CD4-positive, alpha-beta T cell treated with Interleukin-17A for 4 hours (primary cell): Measurements from ENCODE around the gene ADAMTS10.
"Not testable (repeated sequence)": the region's sequence is repeated elsewhere in the genome, so short reads cannot be mapped to it uniquely, and the experiment has no call there.

ENCODE experiments used
- DNase-seq: peaks from one replicate; pipeline ENCODE4 v3.0.0-alpha.2; 2020; ENCODE audit warnings: mixed read lengths

Gene ADAMTS10

GRCh38 chr19:8557642-8558238, 52.8 kb downstream of the ADAMTS10 start:
- DNase-seq = no peak

DNA sequence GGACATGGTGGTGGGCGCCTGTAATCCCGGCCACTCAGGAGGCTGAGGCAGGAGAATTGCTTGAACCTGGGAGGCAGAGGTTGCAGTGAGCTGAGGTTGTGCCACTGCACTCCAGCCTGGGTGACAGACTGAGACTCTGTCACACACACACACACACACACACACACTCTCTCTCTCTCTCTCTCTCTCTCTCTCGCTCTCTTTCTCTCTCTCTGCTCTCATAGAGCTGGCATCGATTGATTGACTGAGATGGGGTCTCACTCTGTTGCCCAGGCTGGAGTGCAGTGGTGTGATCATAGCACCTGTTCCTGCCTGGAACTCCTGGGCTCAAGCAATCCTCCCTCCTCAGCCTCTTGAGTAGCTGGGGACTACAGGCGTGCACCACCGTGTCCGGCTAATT, 56.8 kb downstream of the ADAMTS10 start:
- DNase-seq = not testable (repeated sequence)

DNA sequence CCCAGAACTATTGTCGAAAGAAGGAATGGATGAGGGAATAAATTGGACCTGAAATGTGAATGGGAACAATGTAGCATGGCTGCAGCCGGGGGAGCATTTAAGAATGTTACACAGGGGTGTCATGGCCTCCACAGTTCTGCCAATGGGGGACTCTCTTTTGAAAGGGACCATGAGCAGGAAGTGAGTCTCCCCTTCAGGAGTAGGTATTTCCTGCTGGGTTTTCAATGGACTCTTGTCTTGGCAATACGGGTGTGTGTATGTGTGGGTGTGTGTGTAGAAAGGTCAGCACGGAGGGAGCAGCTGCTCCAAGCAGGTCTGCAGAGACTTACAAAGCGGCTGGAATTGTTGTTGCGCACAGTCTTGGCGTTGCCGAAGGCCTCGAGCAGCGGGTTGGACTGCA, 57.7 kb downstream of the ADAMTS10 start:
- no peak for DNase-seq

GRCh38 chr19:8550070-8550469, 60.4 kb downstream of the ADAMTS10 start:
- DNase-seq = no peak

GRCh38 chr19:8545743-8546142, 64.8 kb downstream of the ADAMTS10 start:
- no peak for DNase-seq

DNA sequence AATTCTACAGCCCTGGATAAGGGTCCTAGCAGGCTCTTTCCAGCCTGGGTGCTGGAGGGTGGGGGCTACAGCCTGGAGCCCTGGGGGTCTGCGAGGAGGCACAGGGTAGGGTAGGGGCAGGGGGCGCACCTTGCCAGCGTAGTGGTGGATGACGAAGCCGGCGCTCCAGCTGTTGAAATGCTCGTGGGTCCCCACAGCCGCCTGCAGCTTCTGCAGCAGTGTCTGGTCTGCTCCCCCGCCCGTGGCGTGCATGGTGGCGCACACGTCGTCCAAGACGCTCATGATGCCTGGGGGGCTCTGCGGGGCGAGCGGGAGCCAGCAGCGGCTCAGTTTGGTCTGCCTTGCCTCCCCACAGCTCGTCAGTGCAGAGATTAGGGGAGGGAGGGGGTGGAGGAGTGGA, 66.3 kb downstream of the ADAMTS10 start:
- DNase-seq = no peak

- DNase-seq = no peak
These were observed 70.8 kb downstream of the ADAMTS10 start for GRCh38 chr19:8539621-8540149.

- DNase-seq = no peak
These were observed 73.4 kb downstream of the ADAMTS10 start for GRCh38 chr19:8537099-8537498.

DNA sequence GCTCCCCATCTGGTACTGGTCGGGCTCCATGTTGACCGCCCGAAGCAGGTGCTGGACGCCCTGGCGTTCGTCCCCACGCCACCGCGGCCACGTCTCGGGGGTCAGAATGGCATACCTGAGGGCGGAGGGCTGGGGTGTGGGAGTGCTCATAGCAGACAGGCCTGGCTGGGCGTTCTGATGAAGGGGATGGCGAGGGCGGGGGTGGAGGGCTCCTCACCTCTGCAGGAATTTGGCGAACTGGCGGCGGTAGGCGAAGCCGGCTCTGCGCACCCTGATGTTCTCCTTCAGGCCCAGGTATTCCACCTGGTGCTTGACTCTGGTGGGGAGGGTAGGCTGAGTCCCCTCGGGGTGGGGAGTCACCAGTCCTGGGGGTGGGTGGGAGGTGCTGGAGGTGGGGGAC, 74.2 kb downstream of the ADAMTS10 start:
- DNase-seq = no peak

DNA sequence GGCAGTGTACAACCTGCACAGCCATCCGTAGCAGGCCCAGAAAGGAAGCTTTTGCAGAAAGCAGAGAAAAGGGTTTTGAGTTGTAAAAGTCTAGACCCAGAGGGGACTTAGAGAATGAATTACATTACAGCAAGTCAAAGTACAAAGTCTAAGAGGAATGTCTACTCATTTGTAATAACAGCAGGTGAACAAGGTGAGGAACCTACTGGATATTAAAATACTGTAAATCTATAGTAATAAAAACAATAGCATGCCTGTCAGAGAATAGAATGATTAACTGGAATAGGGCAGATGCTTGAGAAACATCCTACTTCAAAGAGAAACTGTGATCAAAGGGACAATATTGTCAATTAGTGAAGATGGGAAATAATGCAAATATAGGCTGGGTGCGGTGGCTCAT, 78.3 kb downstream of the ADAMTS10 start:
- no peak for DNase-seq

DNA sequence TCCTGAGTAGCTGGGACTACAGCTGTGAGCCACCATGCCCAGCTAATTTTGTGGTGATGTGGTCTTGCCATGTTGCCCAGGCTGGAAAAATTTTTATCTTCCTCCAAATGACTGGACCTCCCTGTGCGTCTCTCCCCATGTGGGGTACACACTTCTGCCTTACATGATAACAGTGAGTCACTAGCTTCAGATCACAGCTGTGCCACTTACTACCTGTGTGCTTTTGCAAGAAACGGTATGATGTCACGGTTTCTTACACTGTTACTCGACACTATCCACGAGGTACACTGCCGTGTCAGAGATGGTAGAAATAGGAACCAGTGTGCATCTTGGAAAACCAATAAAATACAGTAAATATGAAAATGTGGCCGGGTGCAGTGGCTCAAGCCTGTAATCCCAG, 79.0 kb downstream of the ADAMTS10 start:
- no peak for DNase-seq
